ENCODE results near the gene CHORDC1. TPM values are rescaled to one million over a fixed set of nuclear protein-coding genes. Genes with fewer than 3 reads are reported as not detected.
"Not testable (repeated sequence)": the region's sequence is repeated elsewhere in the genome, so short reads cannot be mapped to it uniquely, and the experiment has no call there.

CHORDC1 gene
- total RNA-seq, 1 donor from 2014 or later, result 76.6 TPM

DNA sequence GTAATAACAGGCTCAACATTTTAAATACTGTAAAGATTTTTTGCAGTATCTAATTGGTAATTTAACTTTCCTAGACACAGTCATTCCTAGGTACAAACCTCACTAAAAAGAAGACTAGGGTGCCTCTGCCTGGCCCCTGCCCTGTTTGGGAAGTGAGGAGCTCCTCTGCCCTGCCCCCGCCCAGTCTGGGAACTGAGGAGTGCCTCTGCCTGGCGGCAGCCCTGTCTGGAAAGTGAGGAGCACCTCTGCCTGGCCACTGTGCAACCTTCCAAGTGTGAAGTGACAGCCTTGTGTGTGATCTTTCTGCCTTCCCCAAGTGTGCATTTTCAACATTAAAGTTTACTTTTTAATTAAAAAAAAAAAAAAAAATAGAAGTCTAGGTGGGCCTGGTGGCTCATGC is 4.2 kb downstream of the CHORDC1 start:
- intact Hi-C loops (cut with micrococcal nuclease), result no loop called here

DNA sequence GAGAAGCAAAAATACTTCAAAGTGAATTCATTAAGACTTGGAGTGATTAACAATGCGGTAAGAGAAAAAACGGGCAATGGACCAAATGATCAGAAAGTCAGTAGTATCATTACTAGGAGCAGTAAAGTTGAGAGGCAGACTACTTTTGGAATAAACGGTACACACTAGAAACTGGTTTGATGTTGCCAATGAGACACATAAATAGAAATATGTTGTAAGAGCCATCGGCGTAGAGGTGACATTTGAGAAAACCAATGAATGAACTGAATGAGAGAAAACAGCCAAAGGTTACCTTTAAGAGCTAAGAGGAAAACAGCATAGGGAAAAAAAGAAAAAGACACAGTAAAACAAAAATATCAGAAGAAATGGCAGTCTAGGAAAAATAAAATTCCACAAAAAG is 6.2 kb downstream of the CHORDC1 start:
- intact Hi-C loops (cut with micrococcal nuclease), result no loop called here

DNA sequence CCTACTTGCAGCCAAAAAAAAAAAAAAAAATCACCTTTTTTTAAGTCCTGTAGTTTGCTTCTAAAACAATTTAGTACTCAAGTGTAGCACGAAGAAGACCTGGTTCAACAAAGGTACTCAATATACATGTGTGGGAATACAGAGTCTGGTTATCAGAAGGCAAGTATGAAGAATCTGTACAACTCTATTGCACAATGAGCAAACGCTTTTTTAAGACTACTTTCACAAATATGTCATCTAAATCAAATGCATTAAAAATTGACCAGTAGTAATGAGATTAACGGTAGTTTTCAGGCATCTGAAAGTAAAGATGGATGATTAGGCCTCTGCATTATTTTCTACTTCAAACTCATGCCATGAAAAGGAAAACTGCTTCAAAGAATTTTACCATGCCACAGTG is 9.5 kb downstream of the CHORDC1 start:
- intact Hi-C loops (cut with micrococcal nuclease), result no loop called here

DNA sequence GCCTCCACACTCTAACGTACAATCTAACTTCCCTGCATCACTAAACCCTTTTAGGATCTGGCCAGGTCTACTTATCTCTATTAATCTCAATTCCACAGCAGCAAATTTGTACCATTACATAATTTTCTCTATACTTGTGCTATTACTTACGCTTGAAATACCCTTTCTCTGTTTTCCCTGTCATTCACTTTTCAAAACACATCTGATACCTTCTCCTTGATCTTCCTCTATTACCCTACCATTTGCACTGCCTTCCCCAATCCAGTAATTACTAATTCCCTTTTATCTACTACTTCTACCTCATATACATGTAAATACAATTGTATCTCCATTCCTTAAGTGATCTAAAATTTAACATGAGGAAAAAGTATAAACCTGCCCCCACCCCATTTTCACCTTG is 14.0 kb downstream of the CHORDC1 start:
- intact Hi-C loops (cut with micrococcal nuclease), result no loop called here

DNA sequence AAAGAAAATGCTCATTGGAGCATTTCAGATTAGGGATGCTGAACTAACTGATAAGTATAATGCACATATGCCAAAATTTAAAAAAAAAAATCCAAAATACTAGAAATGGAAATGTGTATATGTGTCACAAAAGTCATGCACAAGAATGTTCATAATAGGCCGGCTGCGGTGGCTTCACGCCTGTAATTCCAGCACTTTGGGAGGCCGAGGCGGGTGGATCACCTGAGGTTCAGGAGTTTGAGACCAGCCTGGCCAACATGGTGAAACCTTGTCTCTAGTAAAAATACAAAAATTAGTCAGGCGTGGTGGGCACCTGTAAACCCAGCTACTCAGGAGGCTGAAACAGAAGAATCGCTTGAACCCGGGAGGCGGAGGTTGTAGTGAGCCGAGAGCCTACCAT is 14.9 kb downstream of the CHORDC1 start:
- intact Hi-C loops (cut with micrococcal nuclease), result not testable (repeated sequence)

DNA sequence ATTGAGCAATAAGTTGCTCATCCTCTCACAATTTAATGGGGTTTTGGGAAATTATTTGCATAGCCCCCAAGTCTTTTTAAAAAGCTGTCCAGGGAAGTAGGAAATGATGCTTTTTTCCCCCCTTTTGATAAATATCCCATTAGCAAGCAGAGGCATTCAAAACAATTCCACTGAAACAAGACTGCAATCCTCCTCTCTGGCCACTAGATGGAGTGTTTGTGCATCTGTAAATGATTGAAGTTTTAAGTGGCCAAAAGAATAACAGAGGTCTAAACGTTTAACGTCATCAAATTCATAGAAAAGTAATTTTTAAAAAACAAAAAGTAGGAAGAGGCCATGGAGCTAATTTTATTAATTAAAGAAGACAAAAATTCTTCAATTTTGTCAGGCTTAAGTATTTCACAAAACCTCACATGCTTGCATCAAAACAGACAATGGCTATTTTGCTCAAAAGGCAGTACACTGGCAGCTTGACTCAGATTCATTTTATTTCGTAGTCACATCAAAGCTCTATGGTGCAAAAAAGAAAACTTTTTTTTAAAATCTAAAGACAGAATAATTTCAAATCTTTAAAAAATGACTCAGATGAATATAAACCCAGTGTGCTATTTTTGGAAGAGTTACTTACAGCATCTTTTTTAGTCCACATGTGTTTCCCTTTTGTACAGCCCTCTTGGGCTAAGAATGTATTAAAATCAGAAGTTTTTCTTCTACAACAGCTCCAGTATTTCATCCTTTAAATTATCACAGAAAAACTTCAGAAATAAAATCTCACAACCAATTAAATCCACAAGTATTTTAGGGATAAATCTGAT is 17.8 kb downstream of the CHORDC1 start:
- intact Hi-C loops (cut with micrococcal nuclease), result loop anchor here (1.0 kb wide), 1 partner anchor 254 kb away; no protein-coding TSS in a partner anchor

DNA sequence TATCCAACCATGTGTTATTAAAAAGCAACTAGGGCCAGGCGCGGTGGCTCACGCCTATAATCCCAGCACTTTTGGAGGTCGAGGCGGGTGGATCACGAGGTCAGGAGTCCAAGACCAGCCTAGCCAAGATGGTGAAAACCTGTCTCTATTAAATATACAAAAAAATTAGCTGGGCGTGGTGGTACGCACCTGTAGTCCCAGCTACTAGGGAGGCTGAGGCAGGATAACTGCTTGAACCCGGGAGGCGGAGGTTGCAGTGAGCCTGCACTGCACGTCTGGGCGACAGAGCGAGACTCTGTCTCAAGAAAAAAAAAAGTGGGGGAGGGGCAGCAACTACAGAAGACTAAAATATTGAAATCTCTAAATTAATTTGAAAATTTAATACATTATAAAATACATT is 18.4 kb downstream of the CHORDC1 start:
- intact Hi-C loops (cut with micrococcal nuclease), result no loop called here

DNA sequence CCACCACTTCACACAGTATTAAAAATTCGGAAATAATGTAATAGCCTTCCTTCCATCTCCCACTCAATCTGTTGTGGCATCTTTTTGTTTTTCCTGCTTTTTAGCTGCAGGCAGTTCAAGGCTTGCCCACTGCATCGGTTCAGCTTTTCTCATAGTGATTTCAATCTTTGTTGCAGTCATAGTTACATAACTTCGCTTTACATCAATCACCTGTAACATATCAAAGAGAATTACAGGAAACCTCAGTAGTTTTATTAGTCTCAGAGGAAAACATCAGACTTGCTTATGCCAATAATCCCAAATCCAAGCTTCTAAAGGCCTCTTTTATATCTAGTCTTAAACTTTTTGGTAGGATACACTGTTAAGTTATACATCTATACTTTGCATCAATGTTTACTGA is 20.5 kb downstream of the CHORDC1 start:
- intact Hi-C loops (cut with micrococcal nuclease), result no loop called here

DNA sequence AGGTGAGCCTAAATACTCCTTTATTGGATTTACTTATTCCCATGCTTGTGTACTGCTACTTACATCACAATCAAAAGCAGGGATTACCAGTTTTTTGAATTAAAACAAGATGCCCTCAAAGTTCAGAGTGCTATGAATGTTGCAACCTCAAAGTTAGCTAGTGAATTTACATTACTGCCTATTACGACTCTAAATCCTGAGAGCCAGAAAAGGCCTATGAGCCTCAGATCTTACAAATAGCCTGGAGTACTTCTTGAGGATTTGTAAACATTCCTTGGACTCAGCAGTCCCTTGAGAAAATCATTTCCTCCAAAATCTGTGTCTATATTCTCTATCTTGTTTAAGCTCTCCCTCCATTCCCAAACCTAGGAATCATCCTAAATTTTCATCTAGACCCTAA is 25.5 kb downstream of the CHORDC1 start:
- intact Hi-C loops (cut with micrococcal nuclease), result no loop called here

DNA sequence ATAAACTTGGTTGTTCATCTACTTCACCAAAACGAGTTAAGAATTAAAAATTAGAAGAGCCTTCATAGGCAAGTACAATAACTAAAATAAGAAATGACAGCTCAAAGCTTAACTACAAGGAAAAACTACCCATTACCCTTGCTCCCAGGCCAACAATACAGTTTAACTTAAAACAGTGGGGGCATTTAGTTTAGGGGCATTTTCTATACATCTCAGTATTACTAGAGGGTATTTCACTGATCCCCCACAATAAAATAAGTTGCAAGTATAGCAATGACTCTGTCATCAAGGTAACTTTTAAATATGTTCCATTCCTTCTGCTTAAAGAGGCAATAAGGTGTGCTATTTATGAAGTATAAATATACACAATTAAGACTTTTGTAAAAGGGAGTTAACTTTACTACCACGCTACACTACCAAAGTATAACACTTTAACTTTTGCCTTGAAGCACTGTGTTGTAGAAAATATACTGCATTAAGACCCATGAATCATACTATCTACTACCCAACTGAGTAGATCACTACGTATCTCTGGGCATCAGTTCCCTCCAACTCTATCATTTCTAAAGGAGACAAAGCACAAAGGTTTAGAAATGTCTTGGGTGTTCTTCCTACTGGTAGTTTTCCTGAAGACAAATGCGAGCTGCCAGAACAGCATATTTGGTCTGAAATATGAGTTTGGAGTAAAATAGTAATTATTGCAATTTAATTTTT is 29.8 kb downstream of the CHORDC1 start:
- intact Hi-C loops (cut with micrococcal nuclease), result no loop called here

DNA sequence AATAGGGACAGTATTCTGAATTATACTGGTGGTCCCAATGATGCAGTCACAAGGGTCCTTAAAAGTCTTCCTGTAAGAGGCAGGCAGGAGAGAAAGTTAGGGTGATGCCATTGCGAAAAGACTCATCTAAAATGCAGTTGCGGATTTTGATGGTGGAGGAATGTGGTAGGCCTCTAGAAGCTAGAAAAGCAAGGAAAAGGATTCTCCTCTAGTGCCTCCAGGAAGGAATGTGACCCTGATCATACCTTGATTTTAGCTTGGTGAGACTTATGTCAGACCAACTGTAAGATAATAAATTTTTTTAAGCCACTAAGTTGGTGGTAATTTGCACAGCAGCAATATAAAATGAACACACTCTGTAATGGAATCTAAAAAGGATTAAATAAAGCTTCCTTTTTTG is 33.8 kb downstream of the CHORDC1 start:
- intact Hi-C loops (cut with micrococcal nuclease), result no loop called here

DNA sequence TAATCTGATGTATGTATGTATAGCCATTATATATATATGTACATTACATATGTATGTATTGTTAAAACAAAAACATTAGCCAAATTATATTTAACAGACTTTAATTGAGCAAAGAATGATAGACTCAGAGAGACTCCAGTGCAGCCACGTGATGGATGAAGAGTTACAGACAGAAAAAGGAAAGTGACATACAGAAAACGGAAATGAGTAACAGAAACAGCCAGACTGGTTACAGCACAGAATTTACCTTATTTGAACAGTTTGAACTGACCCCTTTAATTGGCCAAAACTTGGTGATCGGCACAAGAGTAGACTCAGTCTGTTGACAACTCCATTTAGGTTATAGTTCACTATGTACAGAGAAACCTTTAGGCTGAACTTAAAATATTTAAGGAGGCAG is 35.0 kb downstream of the CHORDC1 start:
- intact Hi-C loops (cut with micrococcal nuclease), result no loop called here

DNA sequence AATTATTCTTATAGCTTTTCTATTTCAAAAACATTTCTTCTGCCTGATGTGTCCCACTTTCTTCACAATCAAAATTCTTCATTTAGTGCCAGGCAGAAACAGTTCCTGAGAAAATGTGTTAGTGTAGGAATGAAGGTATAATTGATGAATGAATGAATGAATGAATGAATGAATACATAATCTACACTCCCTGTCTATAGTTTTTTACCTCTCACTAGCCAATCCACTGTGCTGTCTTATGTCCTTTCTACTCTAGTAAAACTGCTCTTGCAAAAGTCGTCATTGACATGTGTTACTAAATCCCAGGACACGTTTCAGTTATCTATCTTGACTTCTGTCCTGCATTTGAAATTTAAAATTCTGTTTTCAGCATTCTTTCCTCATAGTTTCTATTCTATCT is 42.9 kb downstream of the CHORDC1 start:
- intact Hi-C loops (cut with micrococcal nuclease), result no loop called here

DNA sequence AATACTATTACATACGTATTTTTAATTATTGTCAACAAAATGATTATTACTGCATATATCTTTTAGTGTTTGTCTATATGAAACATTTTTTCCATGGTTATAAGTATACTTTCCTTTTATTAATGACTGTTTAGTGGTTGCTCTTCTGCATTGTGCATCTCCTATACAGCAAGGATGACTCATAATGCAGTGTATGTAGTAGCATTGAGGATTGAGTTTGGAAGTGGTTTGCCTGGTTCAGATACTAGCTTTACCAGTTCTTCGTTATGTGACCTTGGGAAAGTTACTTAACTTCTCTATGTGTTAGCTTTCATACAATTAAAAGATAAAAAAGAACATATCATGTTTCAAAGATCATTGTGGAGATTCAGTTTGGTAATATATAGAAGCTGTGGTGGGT is 44.1 kb downstream of the CHORDC1 start:
- intact Hi-C loops (cut with micrococcal nuclease), result no loop called here

DNA sequence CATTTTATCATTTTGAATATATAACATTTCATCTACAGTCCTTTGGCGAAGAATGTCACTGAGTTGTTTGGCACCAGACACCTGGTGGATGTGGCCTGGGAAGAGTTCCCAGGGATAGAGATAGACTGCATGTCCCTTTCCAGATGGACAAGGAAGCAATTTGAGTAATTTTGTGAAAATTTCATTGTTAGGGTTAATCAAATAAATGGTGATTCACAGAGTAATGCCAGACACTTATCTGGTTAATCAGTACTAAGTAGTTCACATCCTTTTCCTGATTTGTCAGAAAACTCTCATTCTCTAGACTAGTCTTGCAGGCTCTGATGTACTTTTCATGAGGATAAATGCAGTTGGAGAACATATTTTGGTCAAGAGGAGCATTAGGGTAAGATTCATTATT is 46.8 kb downstream of the CHORDC1 start:
- intact Hi-C loops (cut with micrococcal nuclease), result no loop called here

DNA sequence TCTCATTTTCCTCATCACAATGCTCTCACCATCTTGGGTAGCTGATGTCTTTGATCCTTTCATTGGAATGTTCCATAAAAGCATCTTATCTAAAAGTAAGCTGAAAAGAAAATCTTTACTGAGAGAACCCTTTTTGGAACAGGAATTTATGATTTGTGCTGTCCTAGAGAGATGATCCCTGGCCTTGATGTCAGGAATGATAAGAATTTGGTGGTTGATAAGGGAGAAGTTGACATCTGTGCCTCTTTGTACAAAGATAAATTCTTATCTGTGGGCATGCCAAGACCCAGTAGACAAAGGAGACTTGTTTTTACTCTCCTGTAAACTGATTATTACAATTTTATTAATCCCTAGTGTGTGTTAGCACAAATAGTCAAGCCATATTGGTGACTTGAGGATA is 51.5 kb downstream of the CHORDC1 start:
- intact Hi-C loops (cut with micrococcal nuclease), result no loop called here

DNA sequence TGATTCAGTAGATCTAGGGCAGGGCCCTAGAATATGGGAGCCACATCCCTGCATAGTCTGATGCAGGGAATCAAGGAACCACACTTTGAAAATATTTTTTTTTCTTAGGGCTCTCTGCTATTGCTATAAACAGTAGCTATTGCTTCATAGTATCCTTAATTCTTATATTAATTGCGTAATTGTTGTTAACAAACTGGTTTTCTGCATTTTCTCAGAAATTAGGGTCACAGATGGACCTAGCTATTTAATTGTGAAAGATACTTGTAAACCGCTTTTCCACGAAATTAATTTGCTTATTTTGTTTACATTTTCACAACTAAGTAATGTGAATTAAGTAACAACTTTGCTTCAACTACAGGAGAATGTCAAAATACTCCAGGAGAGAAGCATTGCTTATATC is 54.3 kb downstream of the CHORDC1 start:
- intact Hi-C loops (cut with micrococcal nuclease), result no loop called here

DNA sequence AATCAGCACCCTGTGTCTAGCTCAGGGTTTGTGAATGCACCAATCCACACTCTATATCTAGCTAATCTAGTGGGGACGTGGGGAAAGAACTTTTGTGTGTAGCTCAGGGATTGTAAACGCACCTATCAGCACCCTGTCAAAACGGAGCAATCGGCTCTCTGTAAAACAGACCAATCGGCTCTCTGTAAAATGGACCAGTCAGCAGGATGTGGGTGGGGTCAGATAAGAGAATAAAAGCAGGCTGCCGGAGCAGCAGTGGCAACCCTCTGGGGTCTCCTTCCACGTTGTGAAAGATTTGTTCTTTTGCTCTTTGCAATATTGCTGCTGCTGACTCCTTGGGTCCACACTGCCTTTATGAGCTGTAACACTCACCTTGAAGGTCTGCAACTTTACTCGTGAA is 55.1 kb downstream of the CHORDC1 start:
- intact Hi-C loops (cut with micrococcal nuclease), result not testable (repeated sequence)

DNA sequence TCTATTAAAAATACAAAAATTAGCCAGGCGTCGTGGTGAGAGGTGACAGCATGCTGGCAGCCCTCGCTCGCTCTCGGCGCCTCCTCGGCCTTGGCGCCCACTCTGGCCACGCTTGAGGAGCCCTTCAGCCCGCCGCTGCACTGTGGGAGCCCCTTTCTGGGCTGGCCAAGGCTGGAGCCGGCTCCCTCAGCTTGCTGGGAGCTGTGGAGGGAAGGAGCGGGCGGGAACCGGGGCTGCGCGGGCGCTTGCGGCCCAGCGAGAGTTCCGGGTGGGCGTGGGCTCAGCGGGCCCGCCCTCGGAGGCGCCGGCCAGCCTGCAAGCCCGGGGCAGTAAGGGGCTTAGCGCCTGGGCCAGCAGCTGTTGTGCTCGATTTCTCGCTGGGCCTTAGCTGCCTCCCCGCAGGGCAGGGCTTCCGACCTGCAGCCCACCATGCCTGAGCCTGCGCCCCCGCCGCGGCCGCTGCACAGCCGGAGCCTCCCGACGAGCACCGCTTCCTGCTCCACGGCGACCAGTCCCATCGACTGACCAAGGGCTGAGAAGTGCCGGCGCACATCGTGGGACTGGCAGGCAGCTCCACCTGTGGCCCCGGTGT is 55.8 kb downstream of the CHORDC1 start:
- intact Hi-C loops (cut with micrococcal nuclease), result not testable (repeated sequence)

All from T-helper 2 cell treated with Interferon-gamma antibody and Interleukin-4, amounts not matched to agents 100 ng/mL and 5 ng/mL, for 36 hours (primary cell).